Keratinocyte (primary cell): ENCODE measurements around the gene ERICH4. TPM values are rescaled to one million over a fixed set of nuclear protein-coding genes. Genes with fewer than 3 reads are reported as not detected.
"Not testable (repeated sequence)": the region's sequence is repeated elsewhere in the genome, so short reads cannot be mapped to it uniquely, and the experiment has no call there.

ENCODE experiments used
- DNase-seq: peaks from one replicate; pipeline ENCODE4 v3.0.0-alpha.2; 2011; ENCODE audit warnings: low read depth, missing footprints, low spot score
- FAIRE-seq: peaks from 2 replicates; lab custom pipeline; 2011; peaks lifted over from hg19 to GRCh38; lab: Jason Lieb, UNC
- H2AFZ ChIP-seq: 2 replicates; pipeline ENCODE4 v1.6.0; 2012; ENCODE audit warnings: low read length, control low read depth, inconsistent platforms; ENCODE audit not compliant: control insufficient read depth
- H3K27ac ChIP-seq: 2 replicates; pipeline ENCODE4 v1.5.1; 2011; ENCODE audit warnings: low read length; ENCODE audit not compliant: control insufficient read depth, insufficient read depth
- H3K27me3 ChIP-seq: 3 replicates; pipeline ENCODE4 v1.6.0; 2011; ENCODE audit warnings: low read length; ENCODE audit not compliant: control insufficient read depth, insufficient read depth; ENCODE audit errors: extremely low read depth
- H3K36me3 ChIP-seq, 2 experiments: 2 replicates in 1 of 2; 3 replicates in 1 of 2; pipeline ENCODE4 v1.5.1; 2011; ENCODE audit warnings: low read length in 2 of 2, mild to moderate bottlenecking in 1 of 2; ENCODE audit not compliant: control insufficient read depth in 2 of 2, insufficient read depth in 2 of 2; ENCODE audit errors: extremely low read depth in 1 of 2
- H3K4me1 ChIP-seq: 3 replicates; pipeline ENCODE4 v1.5.1; 2011; ENCODE audit warnings: low read length; ENCODE audit not compliant: control insufficient read depth, insufficient read depth; ENCODE audit errors: extremely low read depth
- H3K4me2 ChIP-seq: 3 replicates; pipeline ENCODE4 v1.6.0; 2011; ENCODE audit warnings: low read depth, low read length; ENCODE audit not compliant: control insufficient read depth, insufficient read depth; ENCODE audit errors: extremely low read depth
- H3K4me3 ChIP-seq, 3 experiments: fragments of 200-600 bp in 1 of 3; sonication (generic) in 1 of 3; 2 replicates in 2 of 3; 3 replicates in 1 of 3; pipeline ENCODE4 v1.5.1; 2011 to 2016; ENCODE audit warnings: low read length in 3 of 3, mild to moderate bottlenecking in 3 of 3, control low read depth in 2 of 3, inconsistent platforms in 1 of 3, low read depth in 1 of 3, mixed read lengths in 1 of 3, mixed run types in 1 of 3, moderate library complexity in 1 of 3; ENCODE audit not compliant: control insufficient read depth in 2 of 3, insufficient read depth in 2 of 3; ENCODE audit errors: extremely low read depth in 1 of 3
- H3K79me2 ChIP-seq: 2 replicates; pipeline ENCODE4 v1.6.0; 2012; ENCODE audit warnings: low read length; ENCODE audit not compliant: control insufficient read depth, insufficient read depth
- H3K9ac ChIP-seq: 3 replicates; pipeline ENCODE4 v1.6.0; 2011; ENCODE audit warnings: low read length; ENCODE audit not compliant: control insufficient read depth, insufficient read depth; ENCODE audit errors: extremely low read depth
- H3K9me1 ChIP-seq: 3 replicates; pipeline ENCODE4 v1.6.0; 2011; ENCODE audit warnings: low read length; ENCODE audit not compliant: control insufficient read depth, insufficient read depth; ENCODE audit errors: extremely low read depth
- H3K9me3 ChIP-seq: 2 replicates; pipeline ENCODE4 v1.5.1; 2012; ENCODE audit warnings: low read depth, low read length; ENCODE audit not compliant: control insufficient read depth
- H4K20me1 ChIP-seq: 3 replicates; pipeline ENCODE4 v1.6.0; 2011; ENCODE audit warnings: low read length; ENCODE audit not compliant: control insufficient read depth, insufficient read depth; ENCODE audit errors: extremely low read depth
- EZH2 ChIP-seq: IDR thresholded peaks from one replicate; pipeline ENCODE4 v1.6.1; 2012; ENCODE audit warnings: inconsistent platforms, mild to moderate bottlenecking, low read length, moderate library complexity
- dilution Hi-C: fragments of 300-500 bp; cut with MboI; formaldehyde crosslinking; loops from one replicate; pipeline ENCODE4 v1.7.0; 2020; ENCODE audit warnings: low sequenced_read_pairs; ENCODE audit not compliant: extremely low pct_ligation_motif_present
- polyA plus RNA-seq, 5 experiments: library from polyadenylated mRNA; depleted of rRNA in 3 of 5; stranded (reverse) in 3 of 5; stranded (forward) in 1 of 5; unstranded in 1 of 5; fragments of >200 nt; gene quantifications; 1 replicate in 1 of 5; 2 replicates in 3 of 5; 3 replicates in 1 of 5; pipeline versions ENCODE4 v1.2.1 to v1.2.3, GENCODE V29; 2011 to 2012; ENCODE audit warnings: missing spikeins in 2 of 5, low read depth in 1 of 5, low replicate concordance in 1 of 5
- TF ChIP-seq, protein P1 (sequence below), 3 experiments: IDR thresholded peaks in 1 of 3; conservative IDR thresholded peaks in 1 of 3; optimal IDR thresholded peaks in 1 of 3; 2 replicates in 2 of 3; 3 replicates in 1 of 3; pipeline versions ENCODE3 to v1.5.1; 2011; ENCODE audit warnings: low read length in 3 of 3, mild to moderate bottlenecking in 3 of 3, moderate library complexity in 2 of 3, control low read depth in 1 of 3, inconsistent platforms in 1 of 3; ENCODE audit not compliant: insufficient read depth in 2 of 3; ENCODE audit errors: extremely low read depth in 1 of 3

The ERICH4 gene
- polyA plus RNA-seq, 1 donor (not counting 4 experiments of a cell fraction or from before 2014, with no cell fraction given) = not detected

DNA sequence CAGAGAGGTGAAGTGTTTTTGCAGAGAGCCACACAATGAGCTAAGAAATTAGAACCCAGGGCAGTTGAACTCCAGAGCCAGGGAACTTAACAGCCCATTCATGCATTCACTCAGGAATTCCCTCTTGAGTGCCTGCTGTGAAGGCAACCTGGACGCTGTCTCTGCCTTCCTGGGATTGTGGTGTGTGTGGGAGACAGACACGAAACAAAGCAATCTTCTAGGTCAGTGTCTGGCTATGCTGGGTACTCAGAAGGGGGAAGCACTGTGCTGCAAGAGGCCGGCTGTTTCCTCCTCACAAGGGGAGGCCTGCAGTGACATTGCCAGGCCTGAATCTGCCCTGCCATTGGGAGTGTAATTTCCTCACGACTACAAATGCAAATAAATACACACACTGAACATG, 35.7 kb upstream of the ERICH4 start:
- dilution Hi-C loops = no loop called here
- Histone ChIP-seq H3K27me3 (no peaks in the 10 kb centered on the region), H3K4me1 (peaks cover 5% of the 10 kb centered on the region), H3K79me2 (no peaks in the 10 kb centered on the region), H3K9me3 (no peaks in the 10 kb centered on the region), H3K9me1 (no peaks in the 10 kb centered on the region), H3K36me3 (peaks cover 0 to 4% of the 10 kb centered on the region in 2 experiments), H3K4me3 (no peak overlapping the region), H3K9ac (no peak overlapping the region), H4K20me1 (no peaks in the 10 kb centered on the region), H3K4me2 (no peak overlapping the region), H3K27ac (no peak overlapping the region), H2AFZ (no peak overlapping the region)
- DNase-seq (no peak), FAIRE-seq (no peak)
- TF ChIP-seq, protein P1, sequence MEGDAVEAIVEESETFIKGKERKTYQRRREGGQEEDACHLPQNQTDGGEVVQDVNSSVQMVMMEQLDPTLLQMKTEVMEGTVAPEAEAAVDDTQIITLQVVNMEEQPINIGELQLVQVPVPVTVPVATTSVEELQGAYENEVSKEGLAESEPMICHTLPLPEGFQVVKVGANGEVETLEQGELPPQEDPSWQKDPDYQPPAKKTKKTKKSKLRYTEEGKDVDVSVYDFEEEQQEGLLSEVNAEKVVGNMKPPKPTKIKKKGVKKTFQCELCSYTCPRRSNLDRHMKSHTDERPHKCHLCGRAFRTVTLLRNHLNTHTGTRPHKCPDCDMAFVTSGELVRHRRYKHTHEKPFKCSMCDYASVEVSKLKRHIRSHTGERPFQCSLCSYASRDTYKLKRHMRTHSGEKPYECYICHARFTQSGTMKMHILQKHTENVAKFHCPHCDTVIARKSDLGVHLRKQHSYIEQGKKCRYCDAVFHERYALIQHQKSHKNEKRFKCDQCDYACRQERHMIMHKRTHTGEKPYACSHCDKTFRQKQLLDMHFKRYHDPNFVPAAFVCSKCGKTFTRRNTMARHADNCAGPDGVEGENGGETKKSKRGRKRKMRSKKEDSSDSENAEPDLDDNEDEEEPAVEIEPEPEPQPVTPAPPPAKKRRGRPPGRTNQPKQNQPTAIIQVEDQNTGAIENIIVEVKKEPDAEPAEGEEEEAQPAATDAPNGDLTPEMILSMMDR (optimal IDR thresholded peaks at IDR 0.05 in 1 of 3, IDR thresholded peaks at IDR 0.05 in 1 of 3, conservative IDR thresholded peaks at IDR 0.05 in 1 of 3; ENCODE audit: extremely low read depth in 1 of 3, insufficient read depth in 2 of 3, low read length in 3 of 3) = no peak
- TF ChIP-seq EZH2 = no peak

GRCh38 chr19:41408256-41408655, 34.7 kb upstream of the ERICH4 start:
- no peak overlapping the region for H2AFZ ChIP-seq
- FAIRE-seq (no peak), DNase-seq (no peak)
- H3K4me2 ChIP-seq = no peak overlapping the region
- no peak overlapping the region for H3K4me3 ChIP-seq
- no peaks in the 10 kb centered on the region for H3K27me3 ChIP-seq
- dilution Hi-C loops = no loop called here
- no peak overlapping the region for H3K27ac ChIP-seq
- H4K20me1 ChIP-seq = no peaks in the 10 kb centered on the region
- H3K4me1 ChIP-seq = peaks cover 5% of the 10 kb centered on the region
- TF ChIP-seq, protein P1 (optimal IDR thresholded peaks at IDR 0.05 in 1 of 3, IDR thresholded peaks at IDR 0.05 in 1 of 3, conservative IDR thresholded peaks at IDR 0.05 in 1 of 3; ENCODE audit: extremely low read depth in 1 of 3, insufficient read depth in 2 of 3, low read length in 3 of 3) = no peak
- TF ChIP-seq EZH2 = no peak
- no peaks in the 10 kb centered on the region for H3K79me2 ChIP-seq
- no peak overlapping the region for H3K9ac ChIP-seq
- no peaks in the 10 kb centered on the region for H3K9me3 ChIP-seq
- peaks cover 0 to 2% of the 10 kb centered on the region in 2 experiments for H3K36me3 ChIP-seq
- H3K9me1 ChIP-seq = no peaks in the 10 kb centered on the region

GRCh38 chr19:41408846-41409245, 34.1 kb upstream of the ERICH4 start:
- FAIRE-seq, H3K9me3 ChIP-seq, H3K36me3 ChIP-seq, H3K4me1 ChIP-seq, H3K9me1 ChIP-seq, H3K27me3 ChIP-seq, DNase-seq, H3K27ac ChIP-seq, H3K4me3 ChIP-seq, dilution Hi-C loops, H3K4me2 ChIP-seq, H3K79me2 ChIP-seq, H2AFZ ChIP-seq, H4K20me1 ChIP-seq, H3K9ac ChIP-seq: not testable (repeated sequence)
